Sigmoid colon (tissue), 7 donors: ENCODE results near the gene PKDCC. TPM values are rescaled to one million over a fixed set of nuclear protein-coding genes. Genes with fewer than 3 reads are reported as not detected.

Experiments used
- DNase-seq: peaks from one replicate; pipeline ENCODE4 v3.0.0-alpha.2; 2019
- H3K27ac ChIP-seq, 4 donors: fragments of 200-600 bp; sonication (generic); one replicate each; pipeline ENCODE4 v1.5.1; 2016 to 2019; ENCODE audit warnings: mild to moderate bottlenecking in 1 of 4
- H3K27me3 ChIP-seq, 3 donors: fragments of 200-600 bp; sonication (generic); one replicate each; pipeline ENCODE4 v1.5.1; 2019; ENCODE audit warnings: mild to moderate bottlenecking in 1 of 3
- H3K36me3 ChIP-seq, 4 donors: fragments of 200-600 bp; sonication (generic); one replicate each; pipeline ENCODE4 v1.5.1; 2016 to 2019
- H3K4me1 ChIP-seq, 4 donors: fragments of 200-600 bp; sonication (generic); one replicate each; pipeline ENCODE4 v1.5.1; 2017 to 2019
- H3K4me3 ChIP-seq, 4 donors: fragments of 200-600 bp; sonication (generic); one replicate each; pipeline ENCODE4 v1.5.1; 2017 to 2019; ENCODE audit warnings: mild to moderate bottlenecking in 2 of 4, moderate library complexity in 1 of 4
- H3K9me3 ChIP-seq, 4 donors: fragments of 200-600 bp in 3 of 4; sonication (generic) in 3 of 4; one replicate each; pipeline versions ENCODE4 v1.5.1 to v1.6.1; 2013 to 2019
- CTCF ChIP-seq, 4 experiments: fragments of 450-650 bp in 3 of 4; fragments of 200-600 bp in 1 of 4; IDR thresholded peaks; one replicate each; pipeline ENCODE4 v1.5.1; 2016 to 2019; ENCODE audit warnings: antibody characterized with exemption in 4 of 4, mild to moderate bottlenecking in 3 of 4, moderate library complexity in 2 of 4
- EP300 ChIP-seq, 4 donors: sonication (generic); formaldehyde crosslinking; IDR thresholded peaks; one replicate each; pipeline ENCODE4 v1.6.1; 2017; ENCODE audit warnings: antibody characterized with exemption in 4 of 4
- POLR2A ChIP-seq, 2 donors: fragments of 450-650 bp; IDR thresholded peaks; one replicate each; pipeline ENCODE4 v1.6.1; 2016; ENCODE audit warnings: antibody characterized with exemption in 2 of 2, mild to moderate bottlenecking in 2 of 2, moderate library complexity in 2 of 2
- POLR2AphosphoS5 ChIP-seq, 4 donors: sonication (generic); formaldehyde crosslinking; IDR thresholded peaks; one replicate each; pipeline ENCODE4 v1.6.1; 2017; ENCODE audit warnings: antibody characterized with exemption in 4 of 4
- WGBS, 2 donors: extraction: QIAGEN DNeasy Blood & Tissue Kit; methylation state at CpG; one replicate each; pipeline ENCODE4 v1.1.7; 2013; 5-methylcytosine and 5-hydroxymethylcytosine counted together
- intact Hi-C: fragments of 100-400 bp; cut with DNase I; formaldehyde crosslinking; loops from one replicate; pipeline ENCODE4 v1.15.1; 2023
- polyA plus RNA-seq, 3 donors: library from polyadenylated mRNA; stranded (reverse); fragments of 200-250 nt; gene quantifications; one replicate each; pipeline ENCODE4 v1.2.3, GENCODE V29; 2013
- total RNA-seq, 4 donors: library from RNA; depleted of rRNA; stranded (reverse); fragments of >200 nt; gene quantifications; one replicate each; pipeline ENCODE4 v1.1.0, GENCODE V29; 2016
- donor health status: healthy with polysubstance abuse.
- donor health status: Bipolar disorder and iron deficiency.
- donor health status: healthy.

The PKDCC gene
- total and polyA plus RNA-seq, 7 donors, result 13.9 to 106 (median 67.7) TPM

- WGBS, 2 donors, result 86 to 88% methylated on average over 11 of the region's 11 CpGs
- Histone ChIP-seq H3K9me3 (no peaks in the 10 kb centered on the region), H3K4me3 (no peak overlapping the region), H3K36me3 (no peaks in the 10 kb centered on the region), H3K27me3 (no peaks in the 10 kb centered on the region), H3K27ac (no peak overlapping the region), H3K4me1 (no peaks in the 10 kb centered on the region)
- DNase-seq, result no peak
- intact Hi-C loops, result no loop called here
- TF ChIP-seq POLR2AphosphoS5 (IDR thresholded peaks at IDR 0.05), result no peak
- no peak for TF ChIP-seq POLR2A (IDR thresholded peaks at IDR 0.05)
- no peak for TF ChIP-seq EP300 (IDR thresholded peaks at IDR 0.05)
- TF ChIP-seq CTCF (IDR thresholded peaks at IDR 0.05), result no peak
These were observed 37.0 kb upstream of the PKDCC start for GRCh38 chr2:42010743-42011298.

- H3K27me3 ChIP-seq, result no peaks in the 10 kb centered on the region
- no peak for TF ChIP-seq POLR2A (IDR thresholded peaks at IDR 0.05)
- no peak for TF ChIP-seq CTCF (IDR thresholded peaks at IDR 0.05)
- TF ChIP-seq EP300 (IDR thresholded peaks at IDR 0.05), result no peak
- no peak for TF ChIP-seq POLR2AphosphoS5 (IDR thresholded peaks at IDR 0.05)
- H3K4me1 ChIP-seq, result no peaks in the 10 kb centered on the region
- intact Hi-C loops, result no loop called here
- H3K9me3 ChIP-seq, result no peaks in the 10 kb centered on the region
- no peaks in the 10 kb centered on the region for H3K36me3 ChIP-seq
- no peak overlapping the region for H3K27ac ChIP-seq
- H3K4me3 ChIP-seq, result no peak overlapping the region
- DNase-seq, result no peak
- 83 to 85% methylated on average over 1 of the region's 1 CpG for WGBS, 2 donors
These were observed 35.7 kb upstream of the PKDCC start for GRCh38 chr2:42012137-42012536.

- no peak overlapping the region for H3K4me3 ChIP-seq
- intact Hi-C loops, result no loop called here
- no peak overlapping the region for H3K27ac ChIP-seq
- H3K36me3 ChIP-seq, result no peaks in the 10 kb centered on the region
- no peak for DNase-seq
- H3K9me3 ChIP-seq, result no peaks in the 10 kb centered on the region
- TF ChIP-seq EP300 (IDR thresholded peaks at IDR 0.05) (no peak), CTCF (IDR thresholded peaks at IDR 0.05) (no peak), POLR2A (IDR thresholded peaks at IDR 0.05) (no peak), POLR2AphosphoS5 (IDR thresholded peaks at IDR 0.05) (no peak)
- H3K27me3 ChIP-seq, result no peaks in the 10 kb centered on the region
- H3K4me1 ChIP-seq, result no peaks in the 10 kb centered on the region
These were observed 35.2 kb upstream of the PKDCC start for GRCh38 chr2:42012651-42013050.

GRCh38 chr2:42013409-42013808 is 34.4 kb upstream of the PKDCC start:
- Histone ChIP-seq H3K4me1 (no peaks in the 10 kb centered on the region), H3K36me3 (no peaks in the 10 kb centered on the region), H3K4me3 (no peak overlapping the region), H3K9me3 (no peaks in the 10 kb centered on the region), H3K27me3 (no peaks in the 10 kb centered on the region), H3K27ac (no peak overlapping the region)
- intact Hi-C loops, result no loop called here
- TF ChIP-seq POLR2AphosphoS5 (IDR thresholded peaks at IDR 0.05) (no peak), EP300 (IDR thresholded peaks at IDR 0.05) (no peak), CTCF (IDR thresholded peaks at IDR 0.05) (no peak), POLR2A (IDR thresholded peaks at IDR 0.05) (no peak)
- DNase-seq, result no peak
- 88% methylated on average over 2 of the region's 2 CpGs for WGBS, 2 donors

- intact Hi-C loops, result no loop called here
- no peak for DNase-seq
- no peaks in the 10 kb centered on the region for H3K27me3 ChIP-seq
- WGBS, 2 donors, result 64 to 74% methylated on average over 4 of the region's 4 CpGs
- H3K4me1 ChIP-seq, result peaks cover 0 to 15% (median 10%) of the 10 kb centered on the region in 4 donors
- no peaks in the 10 kb centered on the region for H3K9me3 ChIP-seq
- TF ChIP-seq POLR2A (IDR thresholded peaks at IDR 0.05) (no peak), POLR2AphosphoS5 (IDR thresholded peaks at IDR 0.05) (peak in 1 of 4 donors; percentile 48)
- peak overlapping the region in 2 of 4 donors; percentile 44 to 63 for H3K27ac ChIP-seq
- no peaks in the 10 kb centered on the region for H3K36me3 ChIP-seq
- H3K4me3 ChIP-seq, result no peak overlapping the region
These were observed 26.4 kb upstream of the PKDCC start for GRCh38 chr2:42021464-42021863.
